CD4-positive, alpha-beta memory T cell (primary cell): ENCODE data around the gene VILL. TPM values are rescaled to one million over a fixed set of nuclear protein-coding genes. Genes with fewer than 3 reads are reported as not detected.

ENCODE experiments used
- CTCF ChIA-PET: fragments of 350-600 bp; sonication (Branson Sonifier 250); formaldehyde crosslinking; loops from one replicate; lab custom pipeline; 2021; ENCODE audit warnings: inconsistent platforms; ENCODE audit not compliant: partially characterized antibody; lab: Charles Lee
- POLR2A ChIA-PET: fragments of 350-600 bp; sonication (Branson Sonifier 250); formaldehyde crosslinking; loops from one replicate; lab custom pipeline; 2021; ENCODE audit not compliant: partially characterized antibody; lab: Charles Lee
- DNase-seq, 5 donors: peaks; one replicate each; pipeline versions ENCODE4 v3.0.0 to v3.0.0-alpha.2; 2020 to 2022; ENCODE audit warnings: mixed read lengths in 1 of 5
- H3K27ac ChIP-seq: one replicate; pipeline ENCODE4 v1.7.0; 2013; ENCODE audit warnings: low read depth, low read length
- H3K27me3 ChIP-seq: 2 replicates; pipeline ENCODE4 v1.7.0; 2013; ENCODE audit warnings: mild to moderate bottlenecking, low read length, moderate library complexity; ENCODE audit not compliant: insufficient read depth
- H3K36me3 ChIP-seq: 2 replicates; pipeline ENCODE4 v1.7.0; 2013; ENCODE audit warnings: mild to moderate bottlenecking, low read length, moderate library complexity; ENCODE audit not compliant: insufficient read depth
- H3K4me1 ChIP-seq: 2 replicates; pipeline ENCODE4 v1.7.0; 2013; ENCODE audit warnings: mild to moderate bottlenecking, low read length, moderate library complexity; ENCODE audit not compliant: insufficient read depth
- H3K4me3 ChIP-seq, 2 donors: one replicate each; pipeline ENCODE4 v1.7.0; 2013; ENCODE audit warnings: low read length in 2 of 2, mild to moderate bottlenecking in 1 of 2
- H3K9me3 ChIP-seq, 2 donors: one replicate each; pipeline ENCODE4 v1.7.0; 2013; ENCODE audit warnings: low read length in 2 of 2, control low read depth in 1 of 2; ENCODE audit not compliant: control insufficient read depth in 1 of 2
- H3K27ac Mint-ChIP-seq, 7 donors: one replicate each; pipeline ENCODE4 v1.8.0; 2020 to 2021; ENCODE audit warnings: mixed read lengths in 7 of 7, mild to moderate bottlenecking in 6 of 7, inconsistent platforms in 3 of 7, moderate library complexity in 3 of 7
- H3K27me3 Mint-ChIP-seq, 2 donors: one replicate each; pipeline ENCODE4 v1.8.0; 2020 to 2021; ENCODE audit warnings: mixed read lengths in 2 of 2
- H3K36me3 Mint-ChIP-seq, 2 donors: one replicate each; pipeline ENCODE4 v1.8.0; 2020 to 2021; ENCODE audit warnings: mixed read lengths in 2 of 2, inconsistent platforms in 1 of 2, mild to moderate bottlenecking in 1 of 2
- H3K4me1 Mint-ChIP-seq, 4 donors: one replicate each; pipeline ENCODE4 v1.8.0; 2020 to 2021; ENCODE audit warnings: mixed read lengths in 4 of 4, mild to moderate bottlenecking in 1 of 4
- H3K4me3 Mint-ChIP-seq, 8 donors: one replicate each; pipeline ENCODE4 v1.8.0; 2020 to 2021; ENCODE audit warnings: mixed read lengths in 8 of 8, mild to moderate bottlenecking in 7 of 8, moderate library complexity in 6 of 8, inconsistent platforms in 3 of 8
- H3K9me3 Mint-ChIP-seq, 8 donors: one replicate each; pipeline ENCODE4 v1.8.0; 2020 to 2021; ENCODE audit warnings: mixed read lengths in 8 of 8, mild to moderate bottlenecking in 5 of 8, inconsistent platforms in 3 of 8, moderate library complexity in 1 of 8
- intact Hi-C: fragments of 100-400 bp; cut with micrococcal nuclease; formaldehyde crosslinking; loops from one replicate; pipeline ENCODE4 v1.15.1; 2023
- polyA plus RNA-seq, 2 donors: library from polyadenylated mRNA; unstranded; fragments of 300-500 nt; fragmentation: Illumina TruSeq; gene quantifications; one replicate each; pipeline ENCODE4 v1.2.3, GENCODE V29; 2021
- total RNA-seq, 2 experiments: library from RNA; stranded (reverse); gene quantifications; one replicate each; pipeline ENCODE4 v1.2.3, GENCODE V29; 2021

The VILL gene
- total and polyA plus RNA-seq, 4 experiments from 2014 or later: 13.4 to 43.4 (median 29.8) TPM

- DNase-seq: no peak
- H3K27me3 Mint-ChIP-seq: no peaks in the 10 kb centered on the region
- H3K27ac ChIP-seq: no peak overlapping the region
- peak overlapping the region in 2 of 8 donors; percentile 2 to 8 for H3K4me3 Mint-ChIP-seq
- POLR2A ChIA-PET: no interaction called here
- CTCF ChIA-PET: interaction anchor here (1.9 kb wide), 2 partner anchors 12 to 17 kb away, joined by 4 to 5 read pairs; no protein-coding TSS in a partner anchor
- peaks cover 3% of the 10 kb centered on the region for H3K36me3 ChIP-seq
- intact Hi-C loops: no loop called here
- no peaks in the 10 kb centered on the region for H3K9me3 Mint-ChIP-seq
- peaks cover 38% of the 10 kb centered on the region for H3K4me1 ChIP-seq
- H3K27me3 ChIP-seq: no peaks in the 10 kb centered on the region
- peak overlapping the region in 4 of 7 donors; percentile 37 to 95 (median 80) for H3K27ac Mint-ChIP-seq
- H3K9me3 ChIP-seq: no peaks in the 10 kb centered on the region
- H3K4me1 Mint-ChIP-seq: peaks cover 35 to 56% (median 47%) of the 10 kb centered on the region in 4 donors
- no peak overlapping the region for H3K4me3 ChIP-seq
- H3K36me3 Mint-ChIP-seq: peaks cover 14 to 23% of the 10 kb centered on the region in 2 donors
These were observed 1.2 kb downstream of the VILL start for GRCh38 chr3:37991823-37992222.

GRCh38 chr3:37992271-37993066 lies 1.9 kb downstream of the VILL start:
- CTCF ChIA-PET: interaction anchor here (1.2 to 1.9 kb wide), 3 partner anchors 11 to 18 kb away, joined by 3 to 5 read pairs (median 4); no protein-coding TSS in a partner anchor
- Mint-ChIP-seq H3K4me1 (peaks cover 37 to 61% (median 53%) of the 10 kb centered on the region in 4 donors), H3K9me3 (no peaks in the 10 kb centered on the region), H3K27ac (peak overlapping the region; percentile 62 to 98 (median 95)), H3K36me3 (peaks cover 17 to 25% of the 10 kb centered on the region in 2 donors), H3K4me3 (peak overlapping the region; percentile 90 to 98 (median 97)), H3K27me3 (no peaks in the 10 kb centered on the region)
- Histone ChIP-seq H3K27ac (no peak overlapping the region), H3K27me3 (no peaks in the 10 kb centered on the region), H3K4me1 (peaks cover 44% of the 10 kb centered on the region), H3K4me3 (no peak overlapping the region), H3K9me3 (no peaks in the 10 kb centered on the region), H3K36me3 (peaks cover 3% of the 10 kb centered on the region)
- POLR2A ChIA-PET: no interaction called here
- peak in 1 of 5 donors; percentile 16 for DNase-seq
- intact Hi-C loops: no loop called here

DNA sequence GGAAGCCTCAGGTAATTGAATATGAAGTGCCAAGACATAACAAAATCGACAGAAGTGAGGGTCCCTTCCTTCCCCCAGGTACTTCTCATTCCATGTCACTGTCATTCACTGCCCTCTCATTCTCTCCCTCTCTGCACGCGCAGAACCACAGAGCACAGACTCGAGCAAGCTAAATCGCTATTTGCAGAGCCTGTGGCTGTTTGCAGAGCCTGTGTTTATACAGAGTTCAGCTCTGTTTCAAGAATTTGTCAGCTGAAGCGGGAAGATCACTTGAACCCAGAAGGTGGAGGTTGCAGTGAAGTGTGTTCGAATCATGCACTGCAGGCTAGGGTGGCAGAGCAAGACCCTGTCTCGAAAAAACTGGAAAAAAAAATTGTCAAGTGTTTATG lies 2.5 kb downstream of the VILL start:
- H3K4me3 Mint-ChIP-seq: peak overlapping the region; percentile 90 to 98 (median 97)
- H3K27ac Mint-ChIP-seq: peak overlapping the region; percentile 87 to 98 (median 97)
- DNase-seq: no peak
- POLR2A ChIA-PET: no interaction called here
- no peaks in the 10 kb centered on the region for H3K9me3 Mint-ChIP-seq
- peak overlapping the region; percentile 84 for H3K27ac ChIP-seq
- H3K36me3 ChIP-seq: peaks cover 3% of the 10 kb centered on the region
- CTCF ChIA-PET: interaction anchor here (1.2 to 1.9 kb wide), 3 partner anchors 11 to 18 kb away, joined by 3 to 5 read pairs (median 4); no protein-coding TSS in a partner anchor
- peaks cover 17 to 25% of the 10 kb centered on the region in 2 donors for H3K36me3 Mint-ChIP-seq
- intact Hi-C loops: no loop called here
- H3K4me3 ChIP-seq: no peak overlapping the region
- H3K4me1 Mint-ChIP-seq: peaks cover 39 to 64% (median 55%) of the 10 kb centered on the region in 4 donors
- no peaks in the 10 kb centered on the region for H3K27me3 Mint-ChIP-seq
- no peaks in the 10 kb centered on the region for H3K27me3 ChIP-seq
- H3K4me1 ChIP-seq: peaks cover 46% of the 10 kb centered on the region
- H3K9me3 ChIP-seq: no peaks in the 10 kb centered on the region

GRCh38 chr3:37993460-37993819 lies 2.9 kb downstream of the VILL start:
- H3K27ac ChIP-seq: peak overlapping the region; percentile 84
- H3K36me3 ChIP-seq: peaks cover 3% of the 10 kb centered on the region
- Mint-ChIP-seq H3K27ac (peak overlapping the region; percentile 87 to 98 (median 97)), H3K36me3 (peaks cover 17 to 26% of the 10 kb centered on the region in 2 donors), H3K4me1 (peaks cover 43 to 64% (median 54%) of the 10 kb centered on the region in 4 donors), H3K4me3 (peak overlapping the region; percentile 90 to 98 (median 97)), H3K9me3 (no peaks in the 10 kb centered on the region), H3K27me3 (no peaks in the 10 kb centered on the region)
- no peaks in the 10 kb centered on the region for H3K27me3 ChIP-seq
- intact Hi-C loops: no loop called here
- no peaks in the 10 kb centered on the region for H3K9me3 ChIP-seq
- H3K4me1 ChIP-seq: peaks cover 50% of the 10 kb centered on the region
- DNase-seq: no peak
- ChIA-PET CTCF (interaction anchor here (1.2 to 1.9 kb wide), 3 partner anchors 10 to 19 kb away, joined by 3 to 5 read pairs (median 4); no protein-coding TSS in a partner anchor), POLR2A (no interaction called here)
- H3K4me3 ChIP-seq: peak overlapping the region; percentile 71 to 80

GRCh38 chr3:37993820-37994638 lies 3.4 kb downstream of the VILL start:
- peak overlapping the region; percentile 71 to 80 for H3K4me3 ChIP-seq
- no peaks in the 10 kb centered on the region for H3K27me3 Mint-ChIP-seq
- H3K4me1 Mint-ChIP-seq: peaks cover 47 to 68% (median 58%) of the 10 kb centered on the region in 4 donors
- H3K27ac Mint-ChIP-seq: peak overlapping the region; percentile 87 to 98 (median 97)
- no peaks in the 10 kb centered on the region for H3K9me3 Mint-ChIP-seq
- CTCF ChIA-PET: interaction anchor here (0.7 to 1.1 kb wide), 4 partner anchors 9 to 21 kb away, joined by 3 to 6 read pairs (median 4); no protein-coding TSS in a partner anchor
- H3K4me1 ChIP-seq: peaks cover 53% of the 10 kb centered on the region
- H3K4me3 Mint-ChIP-seq: peak overlapping the region; percentile 90 to 98 (median 97)
- no peaks in the 10 kb centered on the region for H3K27me3 ChIP-seq
- H3K36me3 ChIP-seq: peaks cover 3% of the 10 kb centered on the region
- intact Hi-C loops: loop anchor here (1.0 kb wide), 1 partner anchor 142 kb away; no protein-coding TSS in a partner anchor
- DNase-seq: peak; percentile 47 to 66 (median 56)
- peaks cover 17 to 28% of the 10 kb centered on the region in 2 donors for H3K36me3 Mint-ChIP-seq
- POLR2A ChIA-PET: interaction anchor here (0.6 to 0.7 kb wide), 2 partner anchors 14 to 45 kb away, joined by 3 to 4 read pairs; partner anchors contain the start of gene DLEC1
- H3K27ac ChIP-seq: peak overlapping the region; percentile 84
- H3K9me3 ChIP-seq: no peaks in the 10 kb centered on the region

DNA sequence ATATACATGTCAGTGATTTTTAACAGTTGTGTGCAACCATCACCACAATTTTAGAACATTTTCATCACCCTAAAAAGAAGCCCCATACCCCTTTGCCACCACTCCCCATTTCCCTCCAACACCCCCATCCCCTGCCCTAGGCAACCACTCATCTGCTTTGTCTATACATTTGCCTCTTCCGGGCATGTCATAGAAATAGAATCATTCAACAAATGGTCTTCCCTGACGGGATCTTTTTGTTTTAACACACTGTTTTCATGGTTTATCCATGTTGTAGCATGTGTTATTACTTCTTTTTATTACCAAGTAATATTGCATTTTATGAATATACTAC lies 4.0 kb downstream of the VILL start:
- Mint-ChIP-seq H3K4me1 (peaks cover 52 to 70% (median 62%) of the 10 kb centered on the region in 4 donors), H3K4me3 (peak overlapping the region; percentile 90 to 98 (median 97)), H3K27me3 (no peaks in the 10 kb centered on the region), H3K36me3 (peaks cover 18 to 32% of the 10 kb centered on the region in 2 donors), H3K27ac (peak overlapping the region; percentile 87 to 98 (median 97)), H3K9me3 (no peaks in the 10 kb centered on the region)
- intact Hi-C loops: loop anchor here (1.0 kb wide), 1 partner anchor 142 kb away; no protein-coding TSS in a partner anchor
- no peaks in the 10 kb centered on the region for H3K27me3 ChIP-seq
- peaks cover 59% of the 10 kb centered on the region for H3K4me1 ChIP-seq
- peak overlapping the region; percentile 84 for H3K27ac ChIP-seq
- no peak for DNase-seq
- CTCF ChIA-PET: interaction anchor here (0.7 to 1.1 kb wide), 4 partner anchors 9 to 21 kb away, joined by 3 to 6 read pairs (median 4); no protein-coding TSS in a partner anchor
- H3K36me3 ChIP-seq: peaks cover 3% of the 10 kb centered on the region
- no peaks in the 10 kb centered on the region for H3K9me3 ChIP-seq
- peak overlapping the region; percentile 71 to 80 for H3K4me3 ChIP-seq
- POLR2A ChIA-PET: interaction anchor here (0.6 to 0.7 kb wide), 2 partner anchors 13 to 45 kb away, joined by 3 to 4 read pairs; partner anchors contain the start of gene DLEC1
